HuH-7.5 (cell line): ENCODE data around the gene SYPL2.

Experiments used
- DNase-seq: peaks from one replicate; pipeline ENCODE4 v3.0.0; 2011; ENCODE audit warnings: low spot score

Gene SYPL2

DNA sequence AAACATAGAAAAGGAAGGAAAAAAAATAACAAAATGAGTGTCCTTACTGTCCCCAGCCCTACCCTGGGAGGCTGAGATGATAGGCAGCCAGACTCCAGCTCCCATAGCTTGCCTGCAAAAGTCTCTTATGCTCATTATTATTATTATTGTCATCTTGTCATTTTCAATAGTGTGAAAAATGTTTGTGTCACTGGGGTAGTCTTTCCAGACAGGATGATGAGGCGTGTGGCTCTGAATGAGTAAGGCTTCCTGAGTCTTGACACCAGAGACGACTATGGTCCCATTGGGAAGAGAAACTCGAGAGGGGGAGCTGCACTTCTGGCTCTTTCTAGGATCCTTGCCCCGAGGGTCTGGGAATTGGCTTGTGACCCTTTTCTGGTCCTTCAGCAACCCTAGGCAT, 26.4 kb downstream of the SYPL2 start:
- no peak for DNase-seq

DNA sequence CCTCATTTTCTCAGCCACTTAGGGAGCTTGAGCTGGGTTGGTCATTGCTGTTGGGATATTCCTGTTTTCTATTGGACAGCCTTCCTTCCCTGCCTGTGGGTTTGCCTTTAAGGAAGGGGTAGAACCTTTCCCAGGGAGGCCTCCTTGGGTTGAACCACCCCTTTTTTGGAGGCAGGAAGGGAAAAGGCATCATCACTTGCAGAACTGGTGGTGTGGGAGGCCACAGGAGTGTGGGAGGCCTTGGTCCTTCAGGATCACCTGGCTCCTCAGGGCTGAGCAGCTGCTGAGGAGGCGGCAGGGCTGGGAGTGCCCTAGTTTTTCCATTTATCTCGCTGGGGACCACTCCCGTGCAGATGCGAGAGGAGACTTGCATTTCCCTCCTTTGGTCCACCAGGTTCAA, 26.9 kb downstream of the SYPL2 start:
- no peak for DNase-seq

DNA sequence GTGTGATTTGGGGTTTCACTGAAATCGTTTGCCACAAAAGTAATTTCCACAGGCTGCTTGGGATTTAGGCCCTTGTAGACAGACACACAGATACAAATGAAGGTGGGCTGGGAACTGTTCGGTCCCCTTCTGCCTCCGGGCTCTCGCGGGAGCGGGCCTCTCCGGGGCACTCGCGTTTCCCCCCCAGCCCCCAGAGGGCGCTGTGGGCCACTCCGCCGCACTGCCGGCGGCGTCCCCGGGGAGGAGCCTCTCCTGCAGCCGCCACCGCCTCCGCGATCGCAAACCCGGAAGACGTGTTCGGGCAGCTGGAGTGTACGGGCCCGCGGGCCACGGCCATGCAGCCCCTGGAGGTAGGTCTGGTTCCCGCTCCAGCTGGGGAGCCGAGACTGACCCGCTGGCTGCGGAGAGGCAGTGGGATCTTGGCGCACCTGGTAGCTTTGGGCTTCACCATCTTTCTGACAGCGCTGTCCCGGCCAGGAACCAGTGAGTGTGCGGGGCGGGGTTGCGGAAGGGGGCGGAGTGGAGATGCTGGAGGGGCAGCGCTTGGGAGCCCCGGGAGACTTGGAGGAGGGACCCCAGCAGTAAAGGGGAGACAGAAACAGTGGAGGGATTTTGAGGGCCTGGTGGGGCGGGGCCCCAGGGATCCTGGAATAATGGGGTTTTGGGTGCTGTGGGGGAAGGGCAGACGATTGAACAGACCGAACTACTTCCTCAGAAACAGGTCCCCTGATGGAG, 27.6 kb downstream of the SYPL2 start, which contains the start of gene CYB561D1:
Gene CYB561D1 (plus strand): TSS at position 290 of the 735 bp plus-strand sequence. CDS start 46 bp downstream, at position 336.
- peak; percentile 88 for DNase-seq

DNA sequence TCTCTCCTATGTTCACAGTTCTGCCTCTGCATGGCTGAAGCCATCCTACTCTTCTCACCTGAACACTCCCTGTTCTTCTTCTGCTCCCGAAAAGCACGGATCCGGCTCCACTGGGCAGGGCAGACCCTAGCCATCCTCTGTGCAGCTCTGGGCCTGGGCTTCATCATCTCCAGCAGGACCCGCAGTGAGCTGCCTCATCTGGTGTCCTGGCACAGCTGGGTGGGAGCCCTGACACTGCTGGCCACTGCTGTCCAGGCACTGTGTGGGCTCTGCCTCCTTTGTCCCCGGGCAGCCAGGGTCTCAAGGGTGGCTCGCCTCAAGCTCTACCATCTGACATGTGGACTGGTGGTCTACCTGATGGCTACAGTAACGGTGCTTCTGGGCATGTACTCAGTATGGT, 29.4 kb downstream of the SYPL2 start:
- DNase-seq = no peak

DNA sequence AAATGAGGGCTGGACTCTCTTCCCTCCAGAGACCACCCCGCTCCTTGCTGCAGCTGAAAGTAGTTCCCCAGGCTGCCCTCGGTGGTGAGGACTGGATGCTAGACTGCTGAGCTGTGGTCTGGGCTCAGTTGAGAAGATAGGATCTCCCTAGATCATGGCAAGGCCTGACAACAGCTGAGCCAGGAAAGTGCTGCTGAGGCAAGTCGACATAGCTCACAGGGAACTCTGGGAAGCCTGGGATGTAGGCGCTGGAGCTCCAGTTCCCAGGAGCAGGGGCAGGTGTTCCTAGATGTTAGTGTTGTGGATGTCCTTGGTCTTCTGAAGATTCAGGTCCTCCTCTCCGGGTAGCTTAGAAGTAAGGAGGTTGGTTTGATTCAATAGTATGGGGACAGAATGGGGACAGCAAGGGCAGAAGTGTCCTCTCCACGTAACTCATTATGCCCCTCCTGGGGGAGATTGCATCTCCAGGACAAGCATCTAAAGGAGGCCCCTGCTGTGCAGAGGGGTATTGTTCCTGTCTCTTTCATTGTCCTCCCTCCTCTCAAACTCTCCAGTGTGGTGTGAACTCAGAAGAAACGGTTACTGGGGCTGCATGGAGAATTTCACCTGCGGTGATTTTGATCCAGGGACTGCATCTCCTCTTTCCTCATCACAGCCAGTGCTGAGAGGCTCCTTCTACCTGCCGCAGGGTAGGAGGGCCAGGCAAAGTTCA, 31.3 kb downstream of the SYPL2 start:
- no peak for DNase-seq

DNA sequence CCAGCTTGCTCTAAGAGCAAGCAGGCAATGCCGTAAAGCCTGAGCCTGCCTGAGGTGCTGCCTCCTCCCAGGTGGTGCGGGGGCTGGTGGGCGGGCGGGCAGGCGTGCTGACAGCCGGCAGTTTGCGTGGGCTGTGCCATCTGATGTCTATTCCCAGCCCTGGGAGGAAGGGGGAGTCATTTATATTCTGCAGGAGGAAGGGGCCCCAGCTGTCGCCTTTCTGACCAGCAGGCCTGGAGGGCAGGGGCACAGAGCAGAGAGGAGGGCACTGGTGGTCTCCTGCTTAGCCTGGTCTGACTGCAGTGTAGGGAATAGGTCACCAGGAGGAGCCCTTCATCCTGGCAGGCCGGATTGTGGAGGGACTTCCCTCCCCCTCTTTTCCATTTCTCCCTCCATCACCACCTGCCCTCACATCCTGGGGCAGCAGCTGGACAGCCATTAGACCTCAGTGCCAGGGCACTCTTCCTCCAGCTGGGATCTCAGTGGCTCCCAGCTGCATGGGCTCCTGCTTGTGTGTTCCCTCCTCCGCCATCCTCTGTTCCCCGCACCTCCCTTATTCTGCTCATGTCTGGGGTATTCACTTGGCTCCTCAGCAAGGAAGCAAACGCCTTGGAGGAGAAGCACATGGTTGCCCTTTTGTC, 31.9 kb downstream of the SYPL2 start:
- peak; percentile 43 for DNase-seq

DNA sequence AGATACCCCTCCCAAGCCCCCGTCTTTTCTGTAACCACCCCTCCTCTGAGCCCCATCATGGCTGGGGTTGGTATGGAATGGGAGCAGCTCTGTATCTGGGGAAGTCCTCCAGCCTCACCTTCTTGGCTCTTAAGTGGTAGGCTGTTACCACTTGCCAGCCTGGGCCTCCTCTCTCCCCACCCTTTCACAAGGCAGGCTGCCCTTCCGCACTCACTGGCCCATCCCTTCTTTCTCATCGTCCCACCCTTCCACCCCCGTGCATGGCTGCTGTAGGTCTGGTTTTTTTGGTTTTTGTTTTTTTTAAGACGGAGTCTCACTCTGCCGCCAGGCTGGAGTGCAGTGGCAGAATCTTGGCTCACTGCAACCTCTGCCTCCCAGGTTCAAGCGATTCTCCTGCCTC, 32.7 kb downstream of the SYPL2 start:
- DNase-seq = no peak

DNA sequence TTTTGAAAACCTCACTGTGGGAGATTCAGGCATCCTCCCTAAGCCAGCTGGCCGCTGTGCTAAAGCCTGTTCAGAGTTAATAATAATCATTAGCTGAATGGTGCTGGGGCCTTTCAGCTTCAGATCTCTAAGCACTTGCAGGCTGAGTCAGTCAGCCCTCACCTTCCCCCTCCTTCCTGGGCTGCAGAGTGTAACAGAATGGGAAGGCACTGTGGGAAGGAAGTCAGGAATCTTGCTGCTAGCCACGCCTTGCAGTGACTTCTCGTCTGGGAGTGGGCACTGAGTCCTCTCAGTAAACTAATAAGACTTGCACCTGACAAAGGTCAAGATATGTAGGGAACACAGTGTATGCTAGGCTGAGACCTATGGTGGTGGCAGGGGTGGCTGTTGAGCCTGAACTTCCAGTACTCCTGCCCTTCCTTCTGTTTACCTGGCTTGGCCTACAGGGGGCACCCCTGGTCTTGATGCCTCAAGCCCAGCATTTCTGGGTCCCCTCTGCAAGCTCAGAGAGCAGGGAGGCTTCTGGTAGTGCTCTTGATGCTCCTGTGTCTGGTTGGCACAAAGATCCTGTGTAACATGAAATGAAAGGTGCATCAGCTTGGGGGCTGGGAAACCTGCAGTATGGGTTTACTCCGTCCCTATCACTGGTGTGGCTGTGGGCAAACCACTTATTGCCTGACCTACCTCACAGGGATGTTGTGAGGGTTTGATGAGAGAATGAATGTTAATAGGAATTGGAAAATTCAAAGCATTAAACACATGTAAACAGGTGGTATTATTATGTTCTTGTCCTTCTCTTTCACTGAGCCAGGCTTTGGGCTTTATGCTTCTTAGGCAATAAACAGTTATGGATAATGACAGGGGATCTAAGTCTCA, 33.6 kb downstream of the SYPL2 start:
- DNase-seq = peak; percentile 36

DNA sequence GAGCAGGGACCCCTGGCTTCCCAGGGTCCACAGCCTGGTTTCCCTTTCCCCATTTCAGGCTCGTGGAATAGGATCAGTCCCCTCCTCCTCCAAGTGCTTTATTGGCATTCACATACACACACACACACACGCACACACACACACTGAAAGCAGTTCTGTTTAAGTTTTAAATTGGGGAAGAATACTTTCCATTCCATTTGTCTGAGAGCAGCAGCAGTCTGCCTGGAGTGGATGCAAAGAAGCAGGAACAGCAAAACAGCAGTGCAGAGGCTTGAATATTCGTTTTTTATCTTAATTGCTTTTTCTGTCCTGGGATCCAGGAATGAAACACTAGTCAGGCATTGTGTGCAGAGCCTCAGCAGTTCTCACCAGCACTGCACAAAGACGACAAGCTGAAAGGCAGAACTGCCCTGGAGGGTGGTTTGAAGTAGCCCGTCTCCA, 34.6 kb downstream of the SYPL2 start:
- DNase-seq = no peak

DNA sequence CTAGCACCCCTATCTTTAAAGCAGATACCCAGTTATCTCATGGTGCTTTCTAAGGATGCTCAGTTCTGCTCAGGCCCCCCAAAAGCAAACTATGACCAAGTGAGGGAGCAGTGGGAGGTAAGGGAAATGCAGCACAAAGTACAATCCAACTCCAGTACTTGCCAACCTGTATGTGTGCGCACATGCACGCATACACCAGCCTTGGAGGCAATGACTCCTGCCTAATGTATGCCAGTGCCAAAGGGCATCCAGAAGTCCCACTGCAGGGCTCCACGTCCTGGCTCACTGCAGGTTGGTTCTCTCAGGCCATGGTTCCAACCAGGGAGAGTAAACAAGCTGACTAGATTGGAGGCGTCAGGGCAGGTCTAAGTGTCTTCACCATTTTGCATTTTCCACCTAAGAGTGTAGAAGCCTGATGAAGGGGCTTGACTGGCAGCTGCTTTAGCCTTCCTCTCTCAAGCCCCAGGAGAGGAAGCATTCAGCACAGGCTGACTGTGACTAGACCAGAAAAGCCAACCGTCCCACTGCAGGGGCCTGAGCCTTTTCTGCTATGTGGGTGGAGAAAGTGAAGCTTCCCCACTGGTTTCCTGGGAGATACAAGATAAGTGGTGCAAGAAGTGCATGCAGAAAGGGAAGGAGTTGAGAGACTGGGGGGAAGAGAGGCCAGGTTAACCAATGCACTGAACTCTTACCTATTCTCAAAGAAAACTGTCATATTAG, 35.5 kb downstream of the SYPL2 start:
- no peak for DNase-seq

DNA sequence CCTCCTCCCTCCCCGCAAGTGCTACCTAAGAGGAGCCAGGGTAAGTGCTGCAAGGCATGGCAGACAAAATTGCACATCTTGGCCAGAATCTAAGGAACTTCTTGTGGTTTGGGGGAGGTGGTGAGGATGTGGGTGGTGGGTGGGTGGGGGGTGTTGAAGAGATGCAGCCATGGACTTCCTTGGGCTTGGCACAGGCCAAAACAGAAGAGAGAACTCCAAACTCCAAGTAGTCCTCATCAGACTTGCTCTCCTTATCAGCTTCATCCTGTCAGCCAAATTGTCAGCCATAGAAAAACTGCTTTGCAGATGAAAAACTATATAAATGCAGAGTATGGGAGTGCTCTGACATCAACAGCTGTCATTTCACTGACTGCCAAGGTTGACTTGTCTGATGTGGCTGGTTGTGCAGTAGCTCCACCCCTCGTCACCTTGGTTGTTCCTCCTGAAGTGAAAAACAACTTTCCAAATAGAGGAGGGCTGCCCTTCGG, 36.1 kb downstream of the SYPL2 start:
- DNase-seq = no peak

DNA sequence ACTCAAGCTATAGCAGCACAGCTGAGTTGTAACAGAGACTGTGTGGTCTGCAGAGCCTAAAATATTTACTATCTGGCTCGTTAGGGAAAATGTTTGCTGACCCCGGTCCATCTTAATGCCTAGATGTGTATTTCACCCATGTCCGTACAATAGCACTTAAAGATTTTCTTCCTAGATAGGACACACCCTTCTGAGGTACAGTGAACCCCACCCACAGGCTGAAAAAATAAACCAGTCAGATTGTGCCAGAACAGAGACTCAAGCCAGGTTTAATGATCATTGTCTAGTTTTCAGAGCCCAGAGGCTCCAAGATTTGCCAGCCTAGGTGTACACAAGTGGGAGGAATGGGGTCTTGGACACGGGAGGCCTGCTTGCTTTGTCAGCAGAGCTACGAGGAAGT, 37.6 kb downstream of the SYPL2 start:
- no peak for DNase-seq

DNA sequence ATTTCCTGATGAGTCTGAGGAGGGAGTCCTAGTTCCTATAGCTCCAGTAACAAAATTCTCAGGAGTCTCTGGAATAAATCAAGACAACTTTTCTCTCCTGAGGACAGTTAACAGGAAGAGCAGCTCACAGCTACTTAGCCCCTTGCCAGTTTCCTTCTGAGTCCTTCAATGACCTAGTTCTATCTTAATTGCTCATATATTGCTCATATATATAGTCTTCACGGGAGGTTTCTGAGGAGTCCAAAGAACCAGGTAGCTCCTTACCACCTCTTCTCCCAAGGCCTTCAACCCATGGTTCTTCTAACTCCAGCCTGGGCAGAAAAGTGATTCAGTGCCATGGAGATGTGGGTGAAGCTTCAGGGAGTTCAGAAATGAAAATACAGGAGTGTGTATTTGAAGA, 38.6 kb downstream of the SYPL2 start:
- no peak for DNase-seq

DNA sequence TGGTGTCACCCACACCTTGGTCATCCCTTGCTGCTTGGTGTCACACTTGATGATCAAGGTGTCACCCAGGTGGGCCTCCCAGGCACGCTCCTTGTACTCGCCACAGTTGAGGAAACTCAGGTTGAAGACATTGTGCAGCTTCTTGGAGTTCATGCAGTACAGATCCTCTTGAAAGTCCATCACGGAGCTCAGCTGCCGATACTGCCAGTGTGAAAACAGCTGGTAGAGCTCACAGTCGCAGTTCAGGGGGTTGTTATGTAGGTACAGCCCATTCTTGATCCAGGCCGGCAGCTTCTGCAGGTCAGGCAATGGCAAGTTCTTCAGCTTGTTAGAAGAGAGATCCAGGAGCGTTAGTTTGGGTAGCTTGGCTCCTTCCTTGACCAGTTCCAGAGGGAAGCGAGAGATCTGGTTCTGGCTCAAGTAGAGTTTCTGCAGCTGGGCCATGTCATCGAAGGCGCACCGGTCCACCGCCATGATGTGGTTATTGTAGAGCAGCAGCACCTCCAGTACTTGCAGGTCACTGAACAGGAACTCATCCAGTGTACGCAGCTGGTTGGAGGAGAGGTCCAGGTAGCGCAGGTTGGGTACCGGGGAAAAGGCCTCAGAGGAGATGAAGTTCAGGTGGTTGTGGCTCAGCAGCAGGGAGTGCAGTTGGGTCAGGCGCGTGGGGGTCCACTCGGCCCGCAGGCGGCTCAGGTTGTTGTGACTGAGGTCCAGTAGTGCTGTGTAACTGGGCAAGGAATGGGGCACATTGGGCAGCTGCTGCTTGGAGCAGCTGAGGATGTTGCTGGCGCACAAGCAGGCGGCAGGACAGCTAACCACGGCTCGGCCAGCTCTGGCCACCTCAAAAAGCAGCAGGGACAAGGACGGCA, 41.9 kb downstream of the SYPL2 start:
- DNase-seq = no peak

DNA sequence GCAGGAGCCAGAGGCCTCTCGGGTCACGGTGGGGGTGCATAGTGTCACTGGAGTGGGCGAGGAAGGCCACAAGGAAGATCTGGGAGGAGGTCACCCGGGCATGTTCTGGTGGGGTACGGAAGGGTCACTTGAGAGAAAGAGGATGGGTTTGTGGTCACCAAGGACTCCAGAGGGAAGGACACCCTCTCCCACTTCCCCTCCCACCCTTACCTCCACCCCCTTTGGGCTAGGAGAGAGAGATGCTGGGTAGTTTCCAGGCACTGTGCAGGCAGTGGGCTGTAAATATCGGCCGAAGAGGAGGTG, 42.5 kb downstream of the SYPL2 start:
- no peak for DNase-seq

DNA sequence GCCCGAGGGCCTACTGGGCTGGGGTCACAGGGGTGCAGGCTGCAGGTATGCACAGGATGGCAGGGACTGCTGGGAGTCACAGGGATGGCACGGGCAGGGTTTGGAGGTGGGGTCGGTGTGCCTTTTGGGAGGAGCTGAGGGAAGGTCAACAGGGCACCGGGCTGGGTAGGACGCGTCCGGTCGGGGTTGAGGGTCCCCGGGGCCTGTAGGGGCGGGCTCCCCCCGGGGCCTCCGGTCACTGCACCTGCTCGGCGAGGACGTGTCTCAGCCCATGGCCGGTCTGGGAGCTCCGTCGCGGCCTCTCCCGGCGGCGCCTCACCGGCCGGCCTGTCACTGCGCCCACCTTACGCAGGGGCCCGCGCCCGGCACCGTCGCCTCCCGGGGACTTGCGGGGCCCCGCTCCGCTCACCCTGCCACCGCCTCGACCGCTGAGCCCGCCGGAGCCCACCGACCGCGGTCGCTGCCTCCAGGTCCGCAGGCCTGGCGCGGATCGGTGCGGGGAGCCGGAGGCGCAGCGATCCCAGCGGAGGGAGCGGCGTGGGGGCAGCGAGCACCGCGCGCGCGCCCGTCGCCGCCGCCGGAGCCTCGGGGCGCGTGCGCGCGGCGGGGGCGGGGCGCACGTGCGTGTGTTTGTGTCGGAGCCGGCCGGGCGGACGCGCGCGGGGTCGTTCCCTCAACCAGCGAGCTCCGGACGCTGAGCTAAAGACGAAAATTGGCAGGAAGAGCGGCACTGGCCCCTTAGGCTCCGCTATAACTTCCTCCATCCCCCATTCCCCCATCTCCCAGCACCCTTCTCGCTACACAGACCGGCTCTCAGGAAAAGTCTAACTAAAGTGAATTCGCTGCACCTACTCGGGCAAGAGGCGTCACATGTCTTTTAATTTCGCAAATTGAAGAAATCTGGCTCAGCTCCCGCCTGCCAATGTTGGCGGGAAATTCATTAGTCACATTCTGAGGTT, 43.1 kb downstream of the SYPL2 start, which contains the start of gene AMIGO1:
Gene AMIGO1 (minus strand): TSS at position 552 of the 959 bp plus-strand sequence. CDS start 815 bp downstream, outside the sequence.
- DNase-seq = peak; percentile 85

DNA sequence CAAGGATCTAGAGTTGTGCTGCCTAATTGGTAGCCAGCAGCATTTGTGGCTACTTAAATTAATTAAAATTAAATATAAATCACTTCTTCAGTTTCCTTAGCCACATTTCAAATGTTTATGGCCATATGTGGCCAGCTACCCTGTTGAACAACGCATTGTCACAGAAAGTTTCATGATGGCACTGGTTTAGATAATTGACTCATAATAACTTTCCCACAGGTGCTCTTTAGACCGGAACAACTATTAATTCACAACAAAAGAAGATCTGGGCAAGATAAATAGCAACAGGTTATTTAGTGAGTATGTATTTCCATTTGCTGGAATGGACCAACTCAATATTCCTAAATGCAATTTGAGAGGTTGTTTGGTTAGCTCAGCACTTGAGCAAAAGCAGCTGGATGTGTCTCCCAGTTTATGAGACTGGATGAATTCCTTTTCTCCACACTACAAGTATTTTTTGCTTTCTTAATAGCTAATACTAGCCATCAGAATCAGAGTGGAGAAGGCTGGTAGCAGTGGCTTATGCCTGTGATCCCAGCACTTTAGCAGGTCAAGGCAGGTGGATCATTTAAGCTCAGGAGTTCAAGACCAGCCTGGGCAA, 46.9 kb downstream of the SYPL2 start:
- DNase-seq = no peak

DNA sequence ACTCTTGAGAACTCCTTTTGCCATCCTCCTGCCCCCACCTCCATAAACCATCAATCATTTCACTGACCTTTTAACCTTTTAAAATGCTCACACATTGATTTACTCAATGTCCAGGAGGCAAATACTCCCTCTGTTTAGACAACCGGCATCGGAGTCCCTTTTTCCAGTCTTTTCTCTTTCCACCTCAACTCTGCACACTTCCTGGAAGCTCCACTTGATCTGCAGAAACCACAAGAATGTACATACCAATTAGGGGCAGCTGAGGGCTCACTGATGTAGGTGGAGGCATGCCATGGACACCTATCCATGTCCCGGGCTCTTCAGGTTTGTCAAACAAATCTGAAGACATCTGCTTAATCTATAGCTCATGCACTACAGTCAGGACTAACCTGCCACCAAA, 48.5 kb downstream of the SYPL2 start:
- DNase-seq = no peak

DNA sequence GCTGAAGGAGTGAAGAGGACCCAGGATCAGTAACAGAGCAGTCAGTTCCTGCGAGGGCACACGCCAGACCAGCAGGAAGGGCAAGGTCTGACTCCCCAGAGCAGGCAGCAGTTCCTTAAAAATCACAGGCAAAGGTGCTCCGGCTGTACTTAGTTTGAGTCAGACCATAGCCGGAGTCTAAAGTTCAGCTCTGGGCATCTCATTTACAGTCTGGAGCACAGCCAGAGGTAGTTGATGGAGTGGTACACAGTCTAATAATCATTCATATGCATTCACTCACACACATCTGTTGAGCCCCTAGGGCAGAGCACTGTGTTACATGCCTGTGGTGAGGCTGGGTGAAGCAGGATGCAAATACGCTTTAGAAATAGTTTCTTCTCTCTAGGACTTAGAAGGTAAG, 50.5 kb downstream of the SYPL2 start:
- DNase-seq = no peak
